Inflammatory macrophage (primary cell): ENCODE data around the gene SCG3.
A peak's percentile ranks its signal among the peaks of the same experiment; 100 is the strongest.

ENCODE experiments used
- DNase-seq, 2 donors: peaks; one replicate each; pipeline ENCODE4 v3.0.0-alpha.2; 2020 to 2022

Gene SCG3

GRCh38 chr15:51759557-51760070, 78.3 kb downstream of the SCG3 start:
- no peak for DNase-seq

DNA sequence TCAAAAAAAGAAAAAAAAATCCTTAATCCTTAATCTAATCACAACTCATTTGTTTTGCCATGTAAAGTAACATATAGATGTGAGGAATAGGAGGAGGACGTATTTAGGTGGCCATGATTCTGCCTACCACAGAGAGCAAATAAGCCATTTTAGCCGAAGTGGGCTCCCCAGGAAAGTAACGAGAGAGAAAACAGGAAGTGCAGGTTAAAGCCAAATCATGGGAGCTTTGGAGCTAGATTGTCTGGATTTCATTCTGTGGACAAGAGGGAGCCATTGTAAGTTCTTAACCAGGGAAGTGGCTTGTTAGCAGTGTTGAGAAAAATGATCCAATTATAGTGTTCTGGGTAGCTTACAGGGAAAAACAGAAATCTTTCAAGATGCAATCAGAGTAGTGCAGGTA, 79.5 kb downstream of the SCG3 start:
- no peak for DNase-seq

GRCh38 chr15:51765751-51766150, 84.4 kb downstream of the SCG3 start:
- no peak for DNase-seq

DNA sequence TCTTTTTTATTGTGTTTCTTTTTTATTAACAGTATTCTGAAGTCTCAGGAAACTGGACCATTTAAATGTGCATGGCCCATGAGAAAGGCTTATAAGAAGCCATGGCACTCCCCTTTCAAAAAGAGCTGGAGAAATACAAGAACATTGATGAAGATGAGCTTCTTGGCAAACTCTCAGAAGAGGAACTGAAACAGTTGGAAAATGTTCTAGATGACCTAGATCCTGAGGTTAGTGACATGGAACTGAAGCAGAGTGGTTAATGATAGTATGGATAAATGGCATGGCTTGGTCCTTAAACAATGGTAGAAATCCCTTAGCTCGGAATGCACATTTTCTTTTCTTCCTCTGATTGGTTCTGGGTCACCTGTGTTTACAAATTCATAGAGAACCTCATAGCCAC, 85.0 kb downstream of the SCG3 start:
- peak; percentile 13 to 46 for DNase-seq

- peak in 1 of 2 donors; percentile 47 for DNase-seq
Measured at GRCh38 chr15:51768018-51768417, 86.7 kb downstream of the SCG3 start.
